Natural killer cell (primary cell): ENCODE results near the gene ZNF611. TPM values are rescaled to one million over a fixed set of nuclear protein-coding genes. Genes with fewer than 3 reads are reported as not detected.

Experiments
- ATAC-seq, 3 donors: fragments of 150-1000 bp in 2 of 3; fragments of 200-7000 bp in 1 of 3; cut with Tn5 transposase; 1 replicate in 1 of 3; 2 replicates in 2 of 3; pipeline ENCODE4 v1.10.0; 2021; ENCODE audit warnings: mild to moderate bottlenecking in 2 of 3, moderate library complexity in 2 of 3
- DNase-seq, 2 donors: peaks; one replicate each; pipeline versions ENCODE4 v3.0.0 to v3.0.0-alpha.2; 2013 to 2021; ENCODE audit warnings: mixed read lengths in 1 of 2
- H3K27ac ChIP-seq: one replicate; pipeline ENCODE4 v1.5.1; 2013; ENCODE audit warnings: mild to moderate bottlenecking, low read length
- H3K27me3 ChIP-seq: one replicate; pipeline ENCODE4 v1.6.1; 2013; ENCODE audit warnings: low read length; ENCODE audit not compliant: control insufficient read depth, insufficient read depth
- H3K36me3 ChIP-seq: one replicate; pipeline ENCODE4 v1.6.1; 2013; ENCODE audit warnings: low read length; ENCODE audit not compliant: control insufficient read depth, insufficient read depth
- H3K4me1 ChIP-seq: one replicate; pipeline ENCODE4 v1.6.1; 2013; ENCODE audit warnings: low read length; ENCODE audit not compliant: control insufficient read depth, insufficient read depth
- H3K4me3 ChIP-seq: one replicate; pipeline ENCODE4 v1.5.1; 2013; ENCODE audit warnings: low read length
- H3K9me3 ChIP-seq: one replicate; pipeline ENCODE4 v1.6.1; 2013; ENCODE audit warnings: low read length; ENCODE audit not compliant: control insufficient read depth, insufficient read depth
- H3K27ac Mint-ChIP-seq, 2 donors: one replicate each; pipeline ENCODE4 v1.8.0; 2022; ENCODE audit warnings: mild to moderate bottlenecking in 2 of 2, mixed read lengths in 2 of 2, moderate library complexity in 1 of 2
- H3K27me3 Mint-ChIP-seq, 2 donors: one replicate each; pipeline ENCODE4 v1.8.0; 2022; ENCODE audit warnings: low read depth in 2 of 2, mixed read lengths in 2 of 2
- H3K36me3 Mint-ChIP-seq: one replicate; pipeline ENCODE4 v1.8.0; 2022; ENCODE audit warnings: mixed read lengths
- H3K4me1 Mint-ChIP-seq, 2 donors: one replicate each; pipeline ENCODE4 v1.8.0; 2022; ENCODE audit warnings: mixed read lengths in 2 of 2
- H3K4me3 Mint-ChIP-seq: one replicate; pipeline ENCODE4 v1.8.0; 2022; ENCODE audit warnings: mild to moderate bottlenecking, moderate library complexity, mixed read lengths
- H3K9me3 Mint-ChIP-seq, 2 donors: one replicate each; pipeline ENCODE4 v1.8.0; 2022; ENCODE audit warnings: mixed read lengths in 2 of 2
- WGBS: methylation state at CpG from one replicate; pipeline ENCODE4 v1.1.7; 2013; ENCODE audit warnings: missing lambda C conversion rate; ENCODE audit not compliant: insufficient coverage; 5-methylcytosine and 5-hydroxymethylcytosine counted together
- intact Hi-C: fragments of 100-400 bp; cut with micrococcal nuclease; formaldehyde crosslinking; loops from one replicate; pipeline ENCODE4 v1.14.2; 2022
- total RNA-seq, 4 donors: library from RNA; stranded (reverse); fragments of 120-200 nt in 1 of 4; gene quantifications; one replicate each; pipeline versions ENCODE4 v1.2.3 to v1.2.4, GENCODE V29; 2013 to 2022
- TF ChIP-seq, protein P1 (sequence below): fragments of 200-600 bp; IDR thresholded peaks from one replicate; pipeline ENCODE4 v1.8.0; 2022; ENCODE audit warnings: antibody characterized with exemption

The ZNF611 gene
- total RNA-seq, 3 donors from 2014 or later (not counting 1 experiment from before 2014, with no cell fraction given): 41.2 to 58.0 (median 44.2) TPM

GRCh38 chr19:52653161-52653560, 81.7 kb downstream of the ZNF611 start:
- peaks cover 45% of the 10 kb centered on the region for H3K36me3 ChIP-seq

More at GRCh38 chr19:52653161-52653560, 81.7 kb downstream of the ZNF611 start:
- Histone ChIP-seq H3K27me3 (no peaks in the 10 kb centered on the region), H3K4me1 (no peaks in the 10 kb centered on the region), H3K27ac (no peak overlapping the region), H3K4me3 (no peak overlapping the region), H3K9me3 (no peaks in the 10 kb centered on the region)
- peaks cover 36% of the 10 kb centered on the region for H3K36me3 Mint-ChIP-seq
- intact Hi-C loops: no loop called here
- DNase-seq (no peak), ATAC-seq (no peak)
- H3K27me3 Mint-ChIP-seq: no peaks in the 10 kb centered on the region
- 100% methylated on average over 4 of the region's 4 CpGs for WGBS
- no peak overlapping the region for H3K4me3 Mint-ChIP-seq
- no peaks in the 10 kb centered on the region for H3K4me1 Mint-ChIP-seq
- TF ChIP-seq, protein P1, sequence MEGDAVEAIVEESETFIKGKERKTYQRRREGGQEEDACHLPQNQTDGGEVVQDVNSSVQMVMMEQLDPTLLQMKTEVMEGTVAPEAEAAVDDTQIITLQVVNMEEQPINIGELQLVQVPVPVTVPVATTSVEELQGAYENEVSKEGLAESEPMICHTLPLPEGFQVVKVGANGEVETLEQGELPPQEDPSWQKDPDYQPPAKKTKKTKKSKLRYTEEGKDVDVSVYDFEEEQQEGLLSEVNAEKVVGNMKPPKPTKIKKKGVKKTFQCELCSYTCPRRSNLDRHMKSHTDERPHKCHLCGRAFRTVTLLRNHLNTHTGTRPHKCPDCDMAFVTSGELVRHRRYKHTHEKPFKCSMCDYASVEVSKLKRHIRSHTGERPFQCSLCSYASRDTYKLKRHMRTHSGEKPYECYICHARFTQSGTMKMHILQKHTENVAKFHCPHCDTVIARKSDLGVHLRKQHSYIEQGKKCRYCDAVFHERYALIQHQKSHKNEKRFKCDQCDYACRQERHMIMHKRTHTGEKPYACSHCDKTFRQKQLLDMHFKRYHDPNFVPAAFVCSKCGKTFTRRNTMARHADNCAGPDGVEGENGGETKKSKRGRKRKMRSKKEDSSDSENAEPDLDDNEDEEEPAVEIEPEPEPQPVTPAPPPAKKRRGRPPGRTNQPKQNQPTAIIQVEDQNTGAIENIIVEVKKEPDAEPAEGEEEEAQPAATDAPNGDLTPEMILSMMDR: no peak
- peaks cover 0 to under 1% of the 10 kb centered on the region in 2 donors for H3K9me3 Mint-ChIP-seq
- no peak overlapping the region for H3K27ac Mint-ChIP-seq

Other genes with a start within 250 kb of the ZNF611 start
- gene ZNF808, start 207.4 kb downstream of the ZNF611 start, total RNA-seq: 10 to 100 TPM; 43.8 to 69.1 (median 49.5) TPM
- gene ZNF701, start 164.8 kb downstream of the ZNF611 start, total RNA-seq: 10 to 100 TPM; 27.4 to 41.2 (median 28.4) TPM
- 100 to 1,000 TPM in 1 of 3 donors, 10 to 100 TPM in 2; 46.8 to 114 (median 96.9) TPM for gene ZNF83, start 96.7 kb downstream of the ZNF611 start, total RNA-seq
- 100 to 1,000 TPM in 1 of 3 donors, 10 to 100 TPM in 2; 28.8 to 157 (median 73.1) TPM for gene ZNF600, start 51.7 kb upstream of the ZNF611 start, total RNA-seq
- gene ZNF28, start 86.6 kb upstream of the ZNF611 start, total RNA-seq: 10 to 100 TPM; 14.9 to 30.4 (median 17.6) TPM
- gene ZNF468, start 122.6 kb upstream of the ZNF611 start, total RNA-seq: 10 to 100 TPM; 20.1 to 25.4 (median 24.1) TPM
- gene ZNF320, start 162.6 kb upstream of the ZNF611 start, total RNA-seq: 10 to 100 TPM; 10.3 to 14.0 (median 11.9) TPM
- 10 to 100 TPM in 1 of 3 donors, 1 to 10 TPM in 2; 5.1 to 13.5 (median 8.0) TPM for gene ZNF888, start 188.4 kb upstream of the ZNF611 start, total RNA-seq
- 10 to 100 TPM in 1 of 3 donors, 1 to 10 TPM in 2; 4.1 to 11.3 (median 7.7) TPM for gene ZNF816, start 227.8 kb upstream of the ZNF611 start, total RNA-seq